ENCODE results near the gene SYNGR3.
A peak's percentile ranks its signal among the peaks of the same experiment; 100 is the strongest.
"Not testable (repeated sequence)": the region's sequence is repeated elsewhere in the genome, so short reads cannot be mapped to it uniquely, and the experiment has no call there.

The SYNGR3 gene

GRCh38 chr16:2030036-2030435 lies 40.3 kb downstream of the SYNGR3 start:
- DNase-seq: no peak

DNA sequence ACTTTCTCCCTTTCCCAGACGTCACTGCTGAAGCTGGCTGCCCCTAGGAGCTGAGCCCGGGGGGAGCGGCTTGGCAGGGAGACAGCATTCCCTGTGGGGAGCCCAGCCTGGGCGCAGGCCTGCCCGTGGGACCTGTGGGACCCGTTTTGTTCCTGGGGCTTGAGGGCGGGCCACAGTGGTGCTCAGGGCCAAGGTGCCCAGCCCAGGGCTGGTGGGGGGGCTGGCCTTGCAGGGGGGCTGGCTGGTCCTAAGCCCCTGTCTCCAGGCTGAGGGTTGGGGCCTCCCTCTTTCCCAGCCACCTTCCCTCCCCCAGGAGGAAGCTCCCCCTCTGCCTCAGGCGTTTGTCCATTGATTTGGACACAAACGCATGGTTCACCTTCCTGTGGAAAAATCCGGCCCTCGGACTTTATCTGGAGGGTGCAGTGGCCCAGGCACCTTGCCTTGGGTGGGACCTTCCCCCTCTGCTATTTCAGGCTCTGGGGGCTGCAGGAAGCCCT lies 41.4 kb downstream of the SYNGR3 start:
- no peak for DNase-seq

- DNase-seq: no peak
Observed at GRCh38 chr16:2032285-2033056, 42.7 kb downstream of the SYNGR3 start.

DNA sequence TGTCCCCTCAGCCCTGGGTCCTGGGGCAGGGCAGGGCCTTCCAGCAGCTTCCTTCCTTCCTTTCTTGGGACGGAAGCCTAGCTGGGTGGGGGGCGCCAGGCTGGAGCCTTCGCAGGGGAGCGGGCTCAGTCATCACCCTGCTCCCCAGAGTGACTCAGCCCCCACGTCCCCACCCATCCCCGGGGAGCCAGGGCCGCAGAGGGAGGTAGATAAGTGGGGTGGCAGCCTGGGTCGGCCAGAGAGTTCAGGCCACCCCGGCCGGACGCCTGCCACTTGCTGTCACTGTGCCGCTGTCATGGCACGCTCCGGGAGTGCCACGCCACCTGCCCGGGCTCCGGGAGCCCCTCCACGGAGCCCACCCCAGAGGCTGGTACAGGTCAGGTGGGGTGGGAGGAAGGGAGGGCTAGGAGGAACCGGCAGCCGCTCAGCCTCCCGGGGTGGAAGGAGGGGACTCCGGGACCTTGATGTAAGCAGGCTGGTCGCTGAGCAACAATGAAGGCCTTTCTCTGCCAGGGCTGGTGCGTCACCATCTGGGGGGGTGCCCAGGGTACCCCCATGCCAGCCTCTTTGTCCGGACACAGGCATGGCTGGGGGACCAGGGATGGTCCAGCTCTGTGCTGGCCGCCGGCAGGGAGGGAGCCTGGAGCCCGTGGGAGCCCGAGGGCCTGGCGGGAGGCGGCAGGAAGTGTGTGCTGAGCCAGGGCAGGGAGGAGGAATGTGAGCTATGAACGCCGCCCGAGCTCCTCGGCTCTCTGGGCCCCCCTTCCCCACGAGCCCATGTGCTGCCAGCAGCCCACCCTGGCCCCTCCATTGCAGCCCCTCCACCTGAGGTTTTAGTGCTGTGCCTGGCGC lies 43.5 kb downstream of the SYNGR3 start:
- DNase-seq: no peak

DNA sequence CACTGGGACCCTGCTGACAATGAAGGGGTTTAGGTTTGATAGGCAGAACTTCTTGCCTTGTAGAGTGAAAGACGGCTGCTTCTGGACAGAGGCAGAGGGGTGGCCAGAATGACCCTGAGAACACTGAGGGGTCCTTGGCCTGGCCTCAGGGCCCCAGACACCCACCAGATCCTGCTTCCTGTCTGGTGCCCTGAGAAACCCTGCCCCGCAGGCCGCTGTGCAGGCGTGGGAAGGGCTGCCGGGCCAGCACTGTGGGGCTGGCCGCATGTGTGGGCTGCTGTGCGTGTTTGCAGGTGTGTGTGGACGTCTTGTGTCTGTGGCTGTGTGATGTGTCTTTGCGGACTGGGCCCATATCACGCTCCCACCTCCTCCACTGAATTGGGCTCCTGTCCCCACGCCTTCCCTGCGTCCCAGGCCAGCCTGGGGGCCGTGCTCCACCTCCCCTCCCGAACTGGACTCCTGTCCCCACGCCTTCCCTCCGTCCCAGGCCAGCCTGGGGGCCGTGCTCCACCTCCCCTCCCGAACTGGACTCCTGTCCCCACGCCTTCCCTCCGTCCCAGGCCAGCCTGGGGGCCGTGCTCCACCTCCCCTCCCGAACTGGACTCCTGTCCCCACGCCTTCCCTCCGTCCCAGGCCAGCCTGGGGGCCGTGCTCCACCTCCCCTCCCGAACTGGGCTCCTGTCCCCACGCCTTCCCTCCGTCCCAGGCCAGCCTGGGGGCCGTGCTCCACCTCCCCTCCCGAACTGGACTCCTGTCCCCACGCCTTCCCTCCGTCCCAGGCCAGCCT lies 44.3 kb downstream of the SYNGR3 start:
- not testable (repeated sequence) for DNase-seq

- no peak for DNase-seq
Observed at GRCh38 chr16:2034696-2035430, 45.1 kb downstream of the SYNGR3 start.

DNA sequence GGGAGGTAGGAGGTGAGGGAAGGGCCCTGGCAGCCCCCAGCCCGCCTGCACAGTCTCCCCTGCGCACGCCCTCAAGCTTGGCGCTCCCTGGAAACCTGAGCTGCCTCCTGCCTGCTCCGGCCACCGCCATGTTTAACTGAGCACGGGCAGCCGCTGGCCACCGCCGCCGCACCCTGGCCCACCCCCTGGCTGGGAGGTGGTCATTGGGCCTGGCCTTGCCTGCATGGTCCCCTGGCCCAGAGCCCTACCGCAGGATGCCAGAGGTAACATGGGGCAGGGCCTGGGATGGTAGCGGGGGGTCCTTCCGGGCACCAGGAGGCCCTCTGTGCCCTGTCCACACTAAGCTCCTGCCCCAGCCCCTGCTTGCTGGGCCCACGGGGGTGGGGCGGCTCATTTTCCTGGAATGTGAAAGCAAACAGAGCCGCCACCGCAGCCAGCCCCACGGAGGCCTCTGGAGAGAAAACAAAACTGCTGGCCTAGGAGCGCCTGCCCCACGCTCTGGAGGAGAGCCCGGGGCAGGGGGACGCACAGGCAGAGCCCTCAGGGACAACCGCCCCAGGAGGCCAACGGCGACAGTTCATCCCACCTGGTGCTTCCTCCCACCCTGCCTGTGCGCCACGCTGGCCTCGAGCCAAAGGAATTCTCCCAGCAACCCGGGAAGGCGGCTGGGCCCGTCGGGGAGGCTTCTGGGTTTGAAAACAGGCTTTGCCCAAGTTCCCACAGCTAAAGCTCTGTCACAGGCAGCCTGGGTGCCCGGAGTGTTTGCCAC lies 45.8 kb downstream of the SYNGR3 start:
- peak; percentile 73 for DNase-seq

DNA sequence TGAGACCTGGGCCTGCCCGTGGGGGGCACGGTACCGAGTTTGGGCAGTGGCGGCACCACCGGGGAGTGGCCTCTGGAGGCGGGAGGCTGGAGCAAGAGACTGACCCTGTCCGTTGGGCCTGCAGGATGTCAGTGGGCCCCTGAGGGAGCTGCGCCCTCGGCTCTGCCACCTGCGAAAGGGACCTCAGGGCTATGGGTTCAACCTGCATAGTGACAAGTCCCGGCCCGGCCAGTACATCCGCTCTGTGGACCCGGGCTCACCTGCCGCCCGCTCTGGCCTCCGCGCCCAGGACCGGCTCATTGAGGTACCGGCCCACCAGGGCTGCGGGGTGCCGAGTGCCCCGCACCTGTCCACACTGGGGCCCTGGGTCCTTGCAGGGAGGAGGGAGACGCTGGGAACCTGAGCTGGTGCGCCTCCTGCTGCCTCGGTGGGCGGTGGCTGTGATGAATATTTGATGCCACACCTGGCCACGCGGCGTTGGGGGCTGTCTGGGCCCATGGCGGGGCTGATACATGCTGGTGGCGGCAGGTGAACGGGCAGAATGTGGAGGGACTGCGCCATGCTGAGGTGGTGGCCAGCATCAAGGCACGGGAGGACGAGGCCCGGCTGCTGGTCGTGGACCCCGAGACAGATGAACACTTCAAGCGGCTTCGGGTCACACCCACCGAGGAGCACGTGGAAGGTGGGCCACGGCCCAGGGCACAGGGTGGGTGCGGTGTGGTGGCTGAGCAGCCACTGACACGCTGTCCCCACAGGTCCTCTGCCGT lies 46.6 kb downstream of the SYNGR3 start:
- no peak for DNase-seq

GRCh38 chr16:2037115-2037514 lies 47.3 kb downstream of the SYNGR3 start:
- no peak for DNase-seq

DNA sequence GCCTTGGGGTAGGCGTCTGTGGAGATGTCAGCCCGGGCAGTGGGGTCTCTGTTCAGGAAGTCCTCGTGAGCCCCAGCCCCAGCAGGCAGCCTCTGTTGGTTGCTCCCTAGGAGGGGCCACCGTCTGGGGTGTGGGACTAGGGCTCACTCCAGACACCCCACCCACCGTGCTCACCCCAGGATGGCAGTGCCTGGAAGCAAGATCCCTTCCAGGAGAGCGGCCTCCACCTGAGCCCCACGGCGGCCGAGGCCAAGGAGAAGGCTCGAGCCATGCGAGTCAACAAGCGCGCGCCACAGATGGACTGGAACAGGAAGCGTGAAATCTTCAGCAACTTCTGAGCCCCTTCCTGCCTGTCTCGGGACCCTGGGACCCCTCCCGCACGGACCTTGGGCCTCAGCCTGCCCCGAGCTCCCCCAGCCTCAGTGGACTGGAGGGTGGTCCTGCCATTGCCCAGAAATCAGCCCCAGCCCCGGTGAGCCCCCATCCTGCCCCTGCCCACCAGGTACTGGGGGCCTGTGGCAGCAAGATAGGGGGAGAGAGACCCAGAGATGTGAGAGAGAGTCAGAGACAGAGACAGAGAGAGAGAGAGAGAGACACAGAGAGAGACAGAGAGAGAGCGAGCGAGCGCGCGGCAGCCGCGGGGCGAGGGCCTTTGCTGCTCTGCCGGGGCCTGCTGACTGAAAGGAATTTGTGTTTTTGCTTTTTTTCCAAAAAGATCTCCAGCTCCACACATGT lies 48.0 kb downstream of the SYNGR3 start:
- no peak for DNase-seq

- DNase-seq: no peak
Observed at GRCh38 chr16:2038382-2039231, 48.8 kb downstream of the SYNGR3 start.

- DNase-seq: no peak
Observed at GRCh38 chr16:2039274-2040031, 49.7 kb downstream of the SYNGR3 start.

DNA sequence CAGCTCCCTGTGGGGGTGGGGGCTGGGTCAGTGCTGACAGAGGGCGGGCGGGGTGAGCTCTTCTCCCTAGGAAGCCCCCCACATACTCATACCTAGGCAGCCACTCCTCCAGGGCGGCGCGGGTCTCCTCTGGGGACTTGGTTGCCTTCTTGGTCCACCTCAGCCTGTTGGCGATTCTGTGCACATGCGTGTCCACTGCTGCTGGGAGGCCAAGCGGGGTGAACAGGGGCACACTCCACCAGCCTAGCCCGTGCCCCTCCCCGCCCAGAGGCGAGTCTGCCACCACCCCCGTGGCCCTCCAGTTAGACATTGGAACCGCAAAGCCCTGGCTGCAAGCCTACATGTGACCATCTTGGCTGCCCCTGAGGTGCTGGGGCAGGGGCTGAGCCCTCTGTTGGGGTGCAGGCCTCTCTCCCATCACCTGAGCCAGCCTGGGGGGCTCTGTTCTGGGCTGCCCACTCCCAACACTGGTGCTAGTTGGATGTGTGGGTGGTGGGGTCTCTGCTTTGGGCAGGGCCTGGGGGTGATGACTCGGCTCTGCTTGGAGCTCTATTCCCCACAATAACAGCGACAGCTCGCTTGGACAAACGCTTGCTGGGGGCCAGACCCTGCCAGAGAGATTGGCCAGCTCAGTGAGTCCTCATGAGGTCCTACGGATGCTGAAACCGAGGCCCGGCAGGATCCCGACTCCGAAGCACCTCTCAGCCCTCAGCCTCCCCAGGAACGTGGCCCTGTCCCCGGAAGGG lies 50.4 kb downstream of the SYNGR3 start:
- no peak for DNase-seq

GRCh38 chr16:2040787-2041522 lies 51.2 kb downstream of the SYNGR3 start:
- DNase-seq: peak; percentile 65

DNA sequence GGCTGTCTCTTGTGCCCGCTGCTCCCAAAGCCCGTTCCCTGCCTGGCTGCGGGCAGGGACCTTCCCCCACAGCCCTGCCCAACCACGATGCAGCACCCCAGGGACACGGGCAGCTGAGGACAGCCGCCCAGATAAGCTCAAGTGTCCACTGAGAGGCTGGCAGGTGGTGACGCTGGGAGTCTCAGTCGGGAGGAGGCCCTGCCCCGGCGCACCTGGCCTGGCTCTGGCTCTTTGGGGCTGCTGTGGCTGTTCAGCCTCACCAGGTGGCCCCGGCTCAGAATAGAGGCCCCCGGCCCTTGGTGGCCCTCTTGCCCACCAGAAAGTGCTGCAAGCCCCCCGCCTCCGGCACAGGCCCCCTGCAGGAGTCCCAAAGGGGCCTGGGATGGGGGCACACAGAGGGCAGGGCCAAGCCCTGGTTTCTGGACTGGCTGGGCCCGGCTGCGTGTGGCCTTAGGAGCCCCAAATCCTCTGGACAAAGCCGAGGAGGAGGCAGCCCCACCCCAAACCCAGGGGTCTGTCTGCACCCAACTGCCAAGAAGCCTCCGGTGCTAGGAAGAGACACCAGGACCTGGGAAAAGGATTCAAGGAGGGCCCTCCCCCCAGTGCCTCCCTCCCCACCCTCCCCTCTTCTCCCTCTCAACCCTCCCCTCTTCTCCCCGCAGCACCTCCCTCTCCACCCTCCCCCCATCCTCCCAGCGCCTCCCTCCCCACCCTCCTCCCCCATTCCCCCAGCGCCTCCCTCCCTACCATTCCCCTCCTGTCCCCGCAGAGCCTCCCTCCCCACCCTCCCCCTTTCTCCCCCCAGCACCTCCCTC lies 52.6 kb downstream of the SYNGR3 start:
- peak; percentile 89 for DNase-seq

All from NCI-H146 (cell line).